GM12865 (cell line): ENCODE data around the gene GCAT.

ENCODE experiments used
- DNase-seq: peaks from one replicate; pipeline ENCODE4 v3.0.0; 2010; ENCODE audit warnings: low read depth
- H3K4me3 ChIP-seq: 2 replicates; pipeline ENCODE4 v1.5.1; 2011; ENCODE audit warnings: mild to moderate bottlenecking, low read depth, low read length, control low read depth
- CTCF ChIP-seq: IDR thresholded peaks from 2 replicates; pipeline ENCODE4 v1.5.1; 2011; ENCODE audit warnings: low read length, control low read depth, low read depth, inconsistent platforms; ENCODE audit not compliant: insufficient read depth; ENCODE audit errors: missing control alignments

GCAT gene

DNA sequence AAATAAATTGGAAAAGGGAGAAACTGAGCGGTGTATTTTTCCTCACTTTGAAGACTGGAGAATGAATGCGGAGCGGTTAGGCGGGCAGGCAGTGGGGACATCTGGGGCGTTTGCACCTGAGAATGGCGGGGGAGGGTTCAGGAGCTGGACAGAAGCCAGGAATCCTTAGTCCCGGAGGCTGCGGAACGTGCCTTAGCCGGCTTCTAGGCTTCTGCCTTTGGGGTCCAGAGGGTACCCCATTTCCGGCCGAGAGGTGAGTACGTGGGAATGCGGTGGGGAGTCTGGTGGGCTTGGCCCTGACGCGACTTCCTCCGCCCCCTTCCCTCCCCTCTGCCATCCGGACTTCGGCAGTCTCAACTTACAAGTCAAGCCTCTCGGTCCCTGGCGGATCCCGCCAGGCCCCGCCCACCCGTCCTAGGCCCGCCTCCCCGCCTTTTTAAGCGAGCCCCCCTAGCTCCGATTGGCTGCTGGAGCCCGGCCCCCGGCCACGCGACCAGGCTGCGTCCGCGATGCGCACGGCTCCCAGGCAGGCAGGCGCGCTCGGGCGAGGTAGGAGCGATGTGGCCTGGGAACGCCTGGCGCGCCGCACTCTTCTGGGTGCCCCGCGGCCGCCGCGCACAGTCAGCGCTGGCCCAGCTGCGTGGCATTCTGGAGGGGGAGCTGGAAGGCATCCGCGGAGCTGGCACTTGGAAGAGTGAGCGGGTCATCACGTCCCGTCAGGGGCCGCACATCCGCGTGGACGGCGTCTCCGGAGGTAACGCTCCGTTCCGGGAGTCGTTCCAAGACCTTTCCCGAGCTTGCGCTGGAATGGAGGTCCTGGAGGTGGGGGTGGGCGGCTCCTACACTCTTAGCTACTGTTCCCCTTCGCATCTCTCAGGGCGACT lies at the start of gene GCAT:
GCAT (plus strand) TSS at position 525 of the 884 bp plus-strand sequence; CDS start at position 559, 34 bp downstream.
- H3K4me3 ChIP-seq, result peak within 1 kb of the TSS; percentile 76
- no peak for TF ChIP-seq CTCF

GRCh38 chr22:37758694-37759093 lies 49.0 kb upstream of the GCAT start:
- no peak for TF ChIP-seq CTCF

More for the DNA sequence above, at the start of gene GCAT:
- peak; percentile 97 for DNase-seq

GRCh38 chr22:37759281-37759680 lies 48.5 kb upstream of the GCAT start:
- no peak overlapping the region for H3K4me3 ChIP-seq
- TF ChIP-seq CTCF, result no peak

More at GRCh38 chr22:37758694-37759093, 49.0 kb upstream of the GCAT start:
- no peak for DNase-seq
- H3K4me3 ChIP-seq, result no peak overlapping the region

GRCh38 chr22:37760152-37760551 lies 47.6 kb upstream of the GCAT start:
- TF ChIP-seq CTCF, result no peak
- H3K4me3 ChIP-seq, result no peak overlapping the region
- DNase-seq, result no peak

More at GRCh38 chr22:37759281-37759680, 48.5 kb upstream of the GCAT start:
- no peak for DNase-seq

DNA sequence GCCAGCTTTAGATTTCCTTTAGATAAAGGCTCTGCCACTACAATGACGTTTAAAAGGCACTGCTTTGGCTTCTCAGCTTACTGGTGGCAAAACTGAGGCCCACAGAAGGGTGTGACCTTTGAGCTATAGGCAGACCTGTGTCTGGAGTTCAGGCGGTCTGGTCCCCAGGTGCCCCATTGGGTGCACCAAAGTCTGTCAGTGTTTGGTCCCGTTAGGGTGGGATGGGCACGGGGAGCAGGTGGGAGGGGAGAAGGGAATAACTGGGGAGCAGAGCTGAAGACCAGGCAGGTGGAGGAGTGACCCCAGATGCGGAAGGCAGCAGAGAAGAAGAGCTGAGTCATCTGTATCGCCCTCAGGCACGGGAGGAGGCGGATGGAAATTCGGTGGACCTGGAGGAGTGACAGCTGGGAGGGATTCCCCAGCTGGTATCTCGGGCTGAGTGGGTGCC lies 45.3 kb upstream of the GCAT start:
- no peak for TF ChIP-seq CTCF
- DNase-seq, result no peak
- H3K4me3 ChIP-seq, result no peak overlapping the region

- H3K4me3 ChIP-seq, result no peak overlapping the region
- DNase-seq, result no peak
- TF ChIP-seq CTCF, result no peak
These were observed 44.7 kb upstream of the GCAT start for GRCh38 chr22:37763012-37763411.
